GM13977 (cell line): ENCODE measurements around the gene NLGN4Y.

Source experiments
- DNase-seq: peaks from one replicate; pipeline ENCODE4 v3.0.0; 2012; ENCODE audit warnings: low spot score
- in situ Hi-C: fragments of 300-500 bp; cut with MboI; formaldehyde crosslinking; loops from one replicate; pipeline ENCODE4 v1.12.0; 2022; ENCODE audit warnings: low sequenced_read_pairs, low pct_unique_long_range_greater_than_20kb, mixed read lengths, inconsistent platforms; ENCODE audit not compliant: unreplicated experiment
- TF ChIP-seq, protein P1 (sequence below): IDR thresholded peaks from 2 replicates; pipeline ENCODE4 v1.5.1; 2012; ENCODE audit warnings: mild to moderate bottlenecking, control low read depth; ENCODE audit not compliant: insufficient read depth; ENCODE audit errors: extremely low read depth, missing control alignments

NLGN4Y gene

DNA sequence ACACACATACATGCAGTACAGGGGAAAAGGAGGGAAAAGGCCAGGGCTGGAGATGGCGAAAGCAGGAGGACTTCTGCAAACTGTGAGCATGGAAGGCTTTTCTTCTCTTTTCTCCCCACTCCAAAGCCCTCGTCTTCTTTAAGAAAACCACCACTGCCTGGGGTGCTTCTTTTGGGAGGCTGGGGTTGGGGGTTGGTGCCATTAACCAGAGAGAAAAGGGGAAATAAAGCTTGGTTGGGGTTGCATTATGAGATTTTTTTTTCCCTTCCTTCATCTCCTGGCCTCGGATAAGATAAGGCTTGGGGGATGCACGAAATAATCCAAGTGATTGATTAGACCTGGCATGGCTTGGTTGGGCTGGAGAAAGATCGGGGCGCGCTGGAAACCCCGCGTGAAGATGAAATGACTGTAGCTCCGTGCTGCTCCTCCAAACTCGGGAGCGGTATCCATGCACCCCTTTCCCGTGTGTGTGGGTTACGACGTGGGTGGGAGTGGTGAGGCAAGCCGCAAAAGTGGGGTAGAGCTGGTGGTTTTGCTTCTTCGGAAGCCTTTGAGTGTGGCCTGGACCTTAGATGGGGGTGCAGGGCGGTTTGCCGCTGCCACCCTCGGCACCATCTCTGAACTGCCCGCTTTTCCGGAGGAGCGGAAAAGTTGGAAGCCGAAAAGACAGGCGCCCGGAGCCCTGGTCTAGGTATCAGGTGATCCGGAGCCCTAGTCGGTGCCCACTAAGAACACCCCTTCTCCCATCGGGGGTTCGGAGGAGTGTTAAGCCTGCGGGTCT lies 648 bp upstream of the NLGN4Y start:
- DNase-seq: no peak
- TF ChIP-seq, protein P1, sequence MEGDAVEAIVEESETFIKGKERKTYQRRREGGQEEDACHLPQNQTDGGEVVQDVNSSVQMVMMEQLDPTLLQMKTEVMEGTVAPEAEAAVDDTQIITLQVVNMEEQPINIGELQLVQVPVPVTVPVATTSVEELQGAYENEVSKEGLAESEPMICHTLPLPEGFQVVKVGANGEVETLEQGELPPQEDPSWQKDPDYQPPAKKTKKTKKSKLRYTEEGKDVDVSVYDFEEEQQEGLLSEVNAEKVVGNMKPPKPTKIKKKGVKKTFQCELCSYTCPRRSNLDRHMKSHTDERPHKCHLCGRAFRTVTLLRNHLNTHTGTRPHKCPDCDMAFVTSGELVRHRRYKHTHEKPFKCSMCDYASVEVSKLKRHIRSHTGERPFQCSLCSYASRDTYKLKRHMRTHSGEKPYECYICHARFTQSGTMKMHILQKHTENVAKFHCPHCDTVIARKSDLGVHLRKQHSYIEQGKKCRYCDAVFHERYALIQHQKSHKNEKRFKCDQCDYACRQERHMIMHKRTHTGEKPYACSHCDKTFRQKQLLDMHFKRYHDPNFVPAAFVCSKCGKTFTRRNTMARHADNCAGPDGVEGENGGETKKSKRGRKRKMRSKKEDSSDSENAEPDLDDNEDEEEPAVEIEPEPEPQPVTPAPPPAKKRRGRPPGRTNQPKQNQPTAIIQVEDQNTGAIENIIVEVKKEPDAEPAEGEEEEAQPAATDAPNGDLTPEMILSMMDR: no peak
- in situ Hi-C loops: no loop called here

DNA sequence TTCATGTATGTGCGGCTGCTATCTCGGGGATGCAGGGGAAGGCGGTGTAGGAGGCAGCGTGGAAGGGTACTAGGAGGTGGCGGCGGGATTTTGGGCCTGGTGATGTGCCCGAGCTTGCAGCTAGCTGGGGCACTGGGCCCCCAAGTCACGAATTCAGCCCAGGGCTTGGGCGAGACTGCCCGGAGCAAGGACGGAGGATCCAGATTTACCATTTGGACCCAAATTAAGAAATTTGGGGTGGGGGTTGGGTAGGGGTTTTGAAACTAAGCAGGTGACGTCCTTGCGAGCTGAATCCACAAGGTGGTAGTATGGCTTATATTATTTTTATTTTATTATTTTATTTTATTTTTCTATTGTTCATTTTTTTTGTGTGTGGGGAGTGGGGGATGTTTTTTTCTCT lies 986 bp downstream of the NLGN4Y start:
- in situ Hi-C loops: no loop called here
- no peak for DNase-seq
- TF ChIP-seq, protein P1: no peak

DNA sequence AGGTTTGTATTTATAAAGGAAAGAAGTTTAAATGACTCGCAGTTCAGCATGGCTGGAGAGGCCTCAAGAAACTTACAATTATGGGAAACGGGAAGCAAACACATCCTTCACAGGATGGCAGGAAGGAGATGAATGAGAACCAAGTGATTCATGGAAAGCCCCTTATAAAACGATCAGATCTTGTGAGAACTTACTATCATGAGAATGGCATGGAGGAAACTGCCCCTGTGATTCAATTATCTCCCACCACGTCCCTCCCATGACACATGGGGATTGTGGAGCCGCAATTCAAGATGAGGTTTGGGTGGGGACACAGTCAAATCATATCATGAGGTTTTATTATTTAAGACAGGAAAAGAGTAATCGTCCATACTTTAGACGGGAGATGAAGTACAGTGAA lies 4.0 kb downstream of the NLGN4Y start:
- no peak for DNase-seq
- in situ Hi-C loops: no loop called here
- TF ChIP-seq, protein P1: no peak

DNA sequence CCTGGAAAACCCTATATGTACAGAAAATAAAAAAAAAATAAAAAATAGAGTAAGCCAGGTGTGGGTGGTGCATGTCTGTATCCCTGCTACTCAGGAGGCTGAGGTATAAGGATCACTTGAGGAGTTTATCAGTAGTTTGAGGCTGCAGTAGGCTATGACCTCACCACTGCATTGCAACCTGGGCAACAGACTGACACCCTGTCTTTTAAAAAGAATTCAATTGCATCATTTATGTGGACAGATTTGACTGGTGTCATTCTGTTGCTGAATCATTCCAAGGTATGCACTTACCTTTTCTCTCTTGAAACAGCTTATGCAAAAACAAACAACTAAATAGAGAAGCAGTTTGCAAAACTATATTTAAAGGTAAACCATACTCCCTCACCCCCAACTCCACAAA lies 12.4 kb downstream of the NLGN4Y start:
- no peak for DNase-seq
- in situ Hi-C loops: no loop called here
- TF ChIP-seq, protein P1: no peak

DNA sequence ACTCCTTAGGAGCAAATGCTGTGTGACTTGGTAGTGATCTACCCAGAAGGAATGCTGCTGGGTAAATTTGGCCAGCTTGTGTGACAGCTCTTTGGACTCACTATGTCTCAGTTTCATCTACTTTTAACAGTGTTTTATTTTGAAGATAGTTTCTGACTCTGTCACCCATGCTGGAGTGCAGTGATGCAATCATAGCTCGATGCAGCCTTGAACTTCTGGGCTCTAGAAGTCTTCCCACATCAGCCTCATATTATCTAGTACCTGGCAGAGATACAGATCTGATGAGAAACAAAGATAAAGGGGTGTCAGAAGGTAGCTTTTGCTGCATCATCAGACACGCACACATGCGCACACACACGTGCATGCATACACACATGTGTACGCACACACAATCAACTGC lies 19.2 kb downstream of the NLGN4Y start:
- in situ Hi-C loops: no loop called here
- no peak for DNase-seq
- TF ChIP-seq, protein P1: no peak

DNA sequence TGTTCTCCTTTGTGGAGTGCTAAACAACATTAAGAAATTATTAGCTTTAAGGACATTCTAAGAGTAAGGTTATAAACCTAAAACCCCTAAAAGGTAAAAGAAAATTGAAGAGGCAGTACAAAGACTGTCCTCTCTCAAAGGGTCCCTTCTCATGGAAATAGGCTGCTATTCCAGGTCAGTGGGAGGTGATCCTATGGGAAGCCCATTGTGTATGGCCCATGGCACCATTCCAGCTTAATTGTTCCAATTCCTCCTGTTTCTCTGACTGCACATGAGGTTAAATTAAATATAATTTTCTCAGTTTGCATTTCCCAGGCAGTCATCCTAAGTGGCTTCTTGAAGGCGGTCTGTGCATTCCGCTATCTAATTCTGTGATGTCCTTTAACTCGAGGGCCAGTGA lies 57.0 kb downstream of the NLGN4Y start:
- no peak for DNase-seq
- TF ChIP-seq, protein P1: no peak
- in situ Hi-C loops: no loop called here
